GM18907 (cell line): ENCODE data around the gene CEP19.

Experiments used
- ATAC-seq: cut with Tn5 transposase; IDR thresholded peaks from one replicate; pipeline ENCODE4 v1.9.1; 2021; ENCODE audit warnings: mild to moderate bottlenecking, moderate library complexity; ENCODE audit not compliant: unreplicated experiment

The CEP19 gene

GRCh38 chr3:196667056-196667825, 44.8 kb downstream of the CEP19 start:
- no peak for ATAC-seq

- ATAC-seq = no peak
Observed at GRCh38 chr3:196666001-196666867, 45.8 kb downstream of the CEP19 start.

- ATAC-seq = no peak
Observed at GRCh38 chr3:196662711-196663571, 49.1 kb downstream of the CEP19 start.

GRCh38 chr3:196662033-196662432, 50.0 kb downstream of the CEP19 start:
- ATAC-seq = no peak

GRCh38 chr3:196661400-196661799, 50.6 kb downstream of the CEP19 start:
- ATAC-seq = no peak

- no peak for ATAC-seq
Observed at GRCh38 chr3:196660381-196661166, 51.5 kb downstream of the CEP19 start.

GRCh38 chr3:196659901-196660351, 52.1 kb downstream of the CEP19 start:
- ATAC-seq = no peak
